Posterior vena cava (tissue), 2 donors: Measurements from ENCODE around the gene GPR149. TPM values are rescaled to one million over a fixed set of nuclear protein-coding genes. Genes with fewer than 3 reads are reported as not detected.

Experiments used
- total RNA-seq, 2 donors: library from RNA; stranded (reverse); fragmentation: NEBNext Ultra II Directional; extraction: Animal tissue kit (Norgen Biotek cat#: 25700); gene quantifications; one replicate each; pipeline ENCODE4 v1.2.1, GENCODE V29; 2021
- donor health status: DM: yes; HTN: yes; CAD: no.
- donor health status: DM: yes; HTN: yes; CAD: no.

Gene GPR149
- total RNA-seq, 2 donors from 2014 or later: not detected

Other genes starting within 250 kb of the GPR149 start
- 10 to 100 TPM; 67.3 to 69.0 TPM for gene DHX36, start 105.7 kb downstream of the GPR149 start, total RNA-seq